ENCODE data around the gene SHC1. TPM values are rescaled to one million over a fixed set of nuclear protein-coding genes. Genes with fewer than 3 reads are reported as not detected.
A peak's percentile ranks its signal among the peaks of the same experiment; 100 is the strongest.

SHC1 gene
- polyA plus RNA-seq (2013, experiment 1 of 2) = 352 TPM
- 344 TPM for polyA plus RNA-seq (2013, experiment 2 of 2)

- H3K18ac ChIP-seq (ENCODE audit: low read depth in 1 of 2, low read length in 2 of 2) = peak within 1 kb of the TSS; percentile 92 to 98
- H2AK5ac ChIP-seq (ENCODE audit: low read length, severe bottlenecking) = peak within 1 kb of the TSS; percentile 100
- peak within 1 kb of the TSS; percentile 97 to 98 for H3K4ac ChIP-seq (ENCODE audit: low read depth in 1 of 2, low read length in 2 of 2)
- peak within 1 kb of the TSS; percentile 83 for H2BK5ac ChIP-seq (ENCODE audit: low read depth, low read length, poor library complexity, severe bottlenecking)
- peak within 1 kb of the TSS; percentile 87 for H2BK120ac ChIP-seq (ENCODE audit: low read depth, low read length)
- H4K8ac ChIP-seq (ENCODE audit: low read length) = peak within 1 kb of the TSS; percentile 90
- no peak within 1 kb of the TSS for H2AFZ ChIP-seq (ENCODE audit: low read depth, low read length)
- 1% methylated on average over 7 of the region's 15 CpGs for WGBS
- H3K79me1 ChIP-seq (replicated peaks; ENCODE audit: low read length, poor library complexity, severe bottlenecking) = no peaks in the 10 kb centered on the region
- H3K23ac ChIP-seq (ENCODE audit: low read length in 2 of 2) = peak within 1 kb of the TSS in 1 of 2 experiments; percentile 92
- peak within 1 kb of the TSS; percentile 100 for H3K27ac ChIP-seq (ENCODE audit: low read length, poor library complexity, severe bottlenecking)
- H3K4me2 ChIP-seq (ENCODE audit: low read length, poor library complexity, severe bottlenecking) = peak within 1 kb of the TSS; percentile 89
- H3K4me1 ChIP-seq (ENCODE audit: control insufficient read depth, insufficient read depth, low read depth, low read length) = peaks cover 31% of the 10 kb centered on the region
- H3K9me3 ChIP-seq (ENCODE audit: control insufficient read depth, low read length) = no peaks in the 10 kb centered on the region
- H3K27me3 ChIP-seq (ENCODE audit: control insufficient read depth in 1 of 2, insufficient read depth in 1 of 2, low read length in 2 of 2) = no peaks in the 10 kb centered on the region
- H3K14ac ChIP-seq (ENCODE audit: low read length in 2 of 2) = peak within 1 kb of the TSS in 1 of 2 experiments; percentile 57
- peak; percentile 96 for DNase-seq
- peak within 1 kb of the TSS; percentile 99 for H4K91ac ChIP-seq (ENCODE audit: low read length)
- H2BK15ac ChIP-seq (ENCODE audit: low read depth, poor library complexity, severe bottlenecking) = peak within 1 kb of the TSS; percentile 92
- peak within 1 kb of the TSS; percentile 98 for H3K9ac ChIP-seq (ENCODE audit: low read length)
- peak within 1 kb of the TSS; percentile 97 to 100 for H2BK12ac ChIP-seq (ENCODE audit: low read length in 2 of 2)
- peaks cover 28% of the 10 kb centered on the region in 2 experiments for H3K36me3 ChIP-seq (ENCODE audit: control insufficient read depth in 1 of 2, insufficient read depth in 2 of 2, low read depth in 1 of 2, low read length in 2 of 2)
- peak within 1 kb of the TSS; percentile 70 to 90 for H3K4me3 ChIP-seq (ENCODE audit: insufficient read depth in 1 of 2, low read depth in 1 of 2, low read length in 2 of 2)
These were observed at the start of gene SHC1 for GRCh38 chr1:154970631-154971340. Gene SHC1 (minus strand): TSS chr1:154970747. CDS start chr1:154970526, 221 bp downstream.

GRCh38 chr1:155019377-155020245 lies 49.1 kb upstream of the SHC1 start:
- Histone ChIP-seq H4K8ac (ENCODE audit: low read length) (no peak overlapping the region), H3K79me1 (replicated peaks; ENCODE audit: low read length, poor library complexity, severe bottlenecking) (peaks cover 8% of the 10 kb centered on the region), H2AFZ (ENCODE audit: low read depth, low read length) (no peak overlapping the region), H4K91ac (ENCODE audit: low read length) (peak overlapping the region; percentile 11), H3K18ac (ENCODE audit: low read depth in 1 of 2, low read length in 2 of 2) (no peak overlapping the region), H3K9me3 (ENCODE audit: control insufficient read depth, low read length) (no peaks in the 10 kb centered on the region), H2BK5ac (ENCODE audit: low read depth, low read length, poor library complexity, severe bottlenecking) (no peak overlapping the region), H3K23ac (ENCODE audit: low read length in 2 of 2) (no peak overlapping the region), H3K27me3 (ENCODE audit: control insufficient read depth in 1 of 2, insufficient read depth in 1 of 2, low read length in 2 of 2) (no peaks in the 10 kb centered on the region), H3K9ac (ENCODE audit: low read length) (no peak overlapping the region), H3K4ac (ENCODE audit: low read depth in 1 of 2, low read length in 2 of 2) (no peak overlapping the region), H2BK12ac (ENCODE audit: low read length in 2 of 2) (no peak overlapping the region), H3K4me1 (ENCODE audit: control insufficient read depth, insufficient read depth, low read depth, low read length) (peaks cover 28% of the 10 kb centered on the region), H3K36me3 (ENCODE audit: control insufficient read depth in 1 of 2, insufficient read depth in 2 of 2, low read depth in 1 of 2, low read length in 2 of 2) (peaks cover 21 to 24% of the 10 kb centered on the region in 2 experiments), H3K4me3 (ENCODE audit: insufficient read depth in 1 of 2, low read depth in 1 of 2, low read length in 2 of 2) (peak overlapping the region in 1 of 2 experiments; percentile 50), H2BK120ac (ENCODE audit: low read depth, low read length) (no peak overlapping the region), H3K27ac (ENCODE audit: low read length, poor library complexity, severe bottlenecking) (no peak overlapping the region), H3K14ac (ENCODE audit: low read length in 2 of 2) (no peak overlapping the region), H3K4me2 (ENCODE audit: low read length, poor library complexity, severe bottlenecking) (no peak overlapping the region), H2BK15ac (ENCODE audit: low read depth, poor library complexity, severe bottlenecking) (no peak overlapping the region), H2AK5ac (ENCODE audit: low read length, severe bottlenecking) (no peak overlapping the region)
- no peak for DNase-seq
- 85% methylated on average over 11 of the region's 11 CpGs for WGBS

- Histone ChIP-seq H2AFZ (ENCODE audit: low read depth, low read length) (no peak overlapping the region), H3K79me1 (replicated peaks; ENCODE audit: low read length, poor library complexity, severe bottlenecking) (peaks cover 8% of the 10 kb centered on the region), H2BK5ac (ENCODE audit: low read depth, low read length, poor library complexity, severe bottlenecking) (no peak overlapping the region), H2BK120ac (ENCODE audit: low read depth, low read length) (peak overlapping the region; percentile 30), H2BK12ac (ENCODE audit: low read length in 2 of 2) (no peak overlapping the region), H3K4me1 (ENCODE audit: control insufficient read depth, insufficient read depth, low read depth, low read length) (peaks cover 28% of the 10 kb centered on the region), H3K14ac (ENCODE audit: low read length in 2 of 2) (no peak overlapping the region), H3K9me3 (ENCODE audit: control insufficient read depth, low read length) (no peaks in the 10 kb centered on the region), H3K4me3 (ENCODE audit: insufficient read depth in 1 of 2, low read depth in 1 of 2, low read length in 2 of 2) (peak overlapping the region in 1 of 2 experiments; percentile 50), H3K4me2 (ENCODE audit: low read length, poor library complexity, severe bottlenecking) (no peak overlapping the region), H3K4ac (ENCODE audit: low read depth in 1 of 2, low read length in 2 of 2) (no peak overlapping the region), H3K27me3 (ENCODE audit: control insufficient read depth in 1 of 2, insufficient read depth in 1 of 2, low read length in 2 of 2) (no peaks in the 10 kb centered on the region), H4K8ac (ENCODE audit: low read length) (no peak overlapping the region), H3K27ac (ENCODE audit: low read length, poor library complexity, severe bottlenecking) (no peak overlapping the region), H4K91ac (ENCODE audit: low read length) (peak overlapping the region; percentile 11), H3K18ac (ENCODE audit: low read depth in 1 of 2, low read length in 2 of 2) (no peak overlapping the region), H2AK5ac (ENCODE audit: low read length, severe bottlenecking) (no peak overlapping the region), H3K36me3 (ENCODE audit: control insufficient read depth in 1 of 2, insufficient read depth in 2 of 2, low read depth in 1 of 2, low read length in 2 of 2) (peaks cover 28 to 32% of the 10 kb centered on the region in 2 experiments), H3K9ac (ENCODE audit: low read length) (peak overlapping the region; percentile 32), H3K23ac (ENCODE audit: low read length in 2 of 2) (no peak overlapping the region), H2BK15ac (ENCODE audit: low read depth, poor library complexity, severe bottlenecking) (no peak overlapping the region)
- peak; percentile 34 for DNase-seq
- 59% methylated on average over 4 of the region's 8 CpGs for WGBS
These were observed 48.2 kb upstream of the SHC1 start for GRCh38 chr1:155018617-155019348.

Measured in mesenchymal stem cell (in vitro differentiated cells and primary cell).